Lung (tissue), 12 donors: Measurements from ENCODE around the gene DHCR7. TPM values are rescaled to one million over a fixed set of nuclear protein-coding genes. Genes with fewer than 3 reads are reported as not detected.

Source experiments
- ATAC-seq: fragments of 200-7000 bp; cut with Tn5 transposase; one replicate; pipeline ENCODE4 v1.9.1; 2020; ENCODE audit warnings: moderate number of reproducible peaks; ENCODE audit not compliant: insufficient read depth, low FRiP score
- DNase-seq, 3 donors: peaks; one replicate each; pipeline ENCODE4 v3.0.0-alpha.2; 2013 to 2017
- H3K27ac ChIP-seq, 2 donors: one replicate each; pipeline ENCODE4 v1.5.1; 2013; ENCODE audit warnings: mild to moderate bottlenecking in 2 of 2, moderate library complexity in 2 of 2, control low read depth in 1 of 2, inconsistent platforms in 1 of 2, low read depth in 1 of 2, low read length in 1 of 2
- H3K27me3 ChIP-seq, 3 donors: one replicate each; pipeline ENCODE4 v1.5.1; 2013; ENCODE audit warnings: low read length in 2 of 3; ENCODE audit not compliant: control insufficient read depth in 3 of 3, insufficient read depth in 3 of 3
- H3K36me3 ChIP-seq, 4 donors: one replicate each; pipeline ENCODE4 v1.5.1; 2013; ENCODE audit warnings: low read length in 4 of 4, mild to moderate bottlenecking in 1 of 4, moderate library complexity in 1 of 4; ENCODE audit not compliant: control insufficient read depth in 4 of 4, insufficient read depth in 4 of 4
- H3K4me1 ChIP-seq, 5 donors: one replicate each; pipeline ENCODE4 v1.5.1; 2013; ENCODE audit warnings: low read length in 5 of 5, mild to moderate bottlenecking in 2 of 5, moderate library complexity in 1 of 5; ENCODE audit not compliant: control insufficient read depth in 5 of 5, insufficient read depth in 5 of 5
- H3K4me3 ChIP-seq: one replicate; pipeline ENCODE4 v1.5.1; 2013; ENCODE audit warnings: mild to moderate bottlenecking, control low read depth, moderate library complexity
- H3K9ac ChIP-seq, 2 donors: one replicate each; pipeline ENCODE4 v1.5.1; 2013; ENCODE audit warnings: low read length in 2 of 2, control low read depth in 1 of 2; ENCODE audit not compliant: insufficient read depth in 1 of 2
- H3K9me3 ChIP-seq, 4 donors: one replicate each; pipeline ENCODE4 v1.5.1; 2013; ENCODE audit warnings: low read length in 3 of 4, mild to moderate bottlenecking in 1 of 4, moderate library complexity in 1 of 4; ENCODE audit not compliant: control insufficient read depth in 4 of 4, insufficient read depth in 3 of 4
- WGBS, 2 donors: extraction: QIAGEN DNeasy Blood & Tissue Kit; methylation state at CpG; one replicate each; pipeline ENCODE4 v1.1.7; 2013; 5-methylcytosine and 5-hydroxymethylcytosine counted together
- polyA plus RNA-seq, 2 donors: library from polyadenylated mRNA; stranded (reverse); fragments of 200-250 nt; gene quantifications; one replicate each; pipeline ENCODE4 v1.2.1, GENCODE V29; 2013
- total RNA-seq, 2 donors: library from RNA; depleted of rRNA in 1 of 2; stranded (reverse); fragments of >200 nt in 1 of 2; gene quantifications; one replicate each; pipeline ENCODE4 v1.2.1, GENCODE V29; 2014 to 2021
- TF ChIP-seq, protein P1 (sequence below): IDR thresholded peaks from 2 replicates; pipeline ENCODE4 v1.5.1; 2012; ENCODE audit warnings: mild to moderate bottlenecking; ENCODE audit errors: control extremely low read depth, extremely low read depth
- donor health status: control.
- donor health status: control.
- donor health status: Bipolar disorder and iron deficiency.
- donor health status: healthy.
- donor health status: DM: yes; HTN: yes; CAD: no.

Gene DHCR7
- total and polyA plus RNA-seq, 4 donors, result 41.2 to 138 (median 68.1) TPM

DNA sequence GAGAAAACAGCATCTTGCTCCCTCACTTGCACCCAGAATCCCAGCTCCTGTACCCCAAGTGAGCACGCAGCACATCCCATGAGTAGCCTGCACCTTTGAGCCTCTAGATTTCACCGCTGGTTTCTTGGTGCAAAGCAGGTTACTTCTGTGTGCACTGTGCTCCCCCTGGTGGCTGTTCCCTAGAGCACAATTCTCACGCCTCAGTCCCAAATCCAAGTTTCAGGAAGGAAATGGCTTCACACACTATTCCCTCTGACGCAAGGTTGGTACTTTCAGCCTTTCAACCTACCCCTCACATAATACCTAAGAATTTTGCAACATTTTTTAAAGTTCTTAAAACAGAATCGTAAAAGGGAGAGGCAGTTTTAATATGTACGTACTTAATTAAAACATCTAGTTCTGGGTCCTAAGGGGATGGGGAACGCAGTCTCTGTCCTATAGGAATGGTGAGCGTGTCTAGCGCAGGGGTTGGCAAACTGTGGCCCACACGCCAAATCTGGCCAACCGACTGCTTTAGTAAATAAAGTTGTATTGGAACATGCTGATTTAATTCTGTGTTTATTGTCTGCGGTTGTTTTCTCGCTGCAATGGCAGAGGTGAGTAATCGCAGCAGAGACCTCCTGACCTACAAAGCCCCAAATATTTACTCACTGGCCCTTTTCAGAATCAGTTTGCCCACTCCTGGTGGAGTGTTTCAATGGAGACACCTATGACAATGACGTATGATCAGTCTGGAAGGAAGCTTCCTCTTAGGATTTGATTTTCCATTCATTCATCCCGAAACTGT lies 27.5 kb downstream of the DHCR7 start:
- no peaks in the 10 kb centered on the region for H3K9me3 ChIP-seq
- H3K4me3 ChIP-seq, result no peak overlapping the region
- H3K27me3 ChIP-seq, result no peaks in the 10 kb centered on the region
- H3K36me3 ChIP-seq, result no peaks in the 10 kb centered on the region
- DNase-seq, result peak; percentile 34 to 56 (median 41)
- TF ChIP-seq, protein P1, sequence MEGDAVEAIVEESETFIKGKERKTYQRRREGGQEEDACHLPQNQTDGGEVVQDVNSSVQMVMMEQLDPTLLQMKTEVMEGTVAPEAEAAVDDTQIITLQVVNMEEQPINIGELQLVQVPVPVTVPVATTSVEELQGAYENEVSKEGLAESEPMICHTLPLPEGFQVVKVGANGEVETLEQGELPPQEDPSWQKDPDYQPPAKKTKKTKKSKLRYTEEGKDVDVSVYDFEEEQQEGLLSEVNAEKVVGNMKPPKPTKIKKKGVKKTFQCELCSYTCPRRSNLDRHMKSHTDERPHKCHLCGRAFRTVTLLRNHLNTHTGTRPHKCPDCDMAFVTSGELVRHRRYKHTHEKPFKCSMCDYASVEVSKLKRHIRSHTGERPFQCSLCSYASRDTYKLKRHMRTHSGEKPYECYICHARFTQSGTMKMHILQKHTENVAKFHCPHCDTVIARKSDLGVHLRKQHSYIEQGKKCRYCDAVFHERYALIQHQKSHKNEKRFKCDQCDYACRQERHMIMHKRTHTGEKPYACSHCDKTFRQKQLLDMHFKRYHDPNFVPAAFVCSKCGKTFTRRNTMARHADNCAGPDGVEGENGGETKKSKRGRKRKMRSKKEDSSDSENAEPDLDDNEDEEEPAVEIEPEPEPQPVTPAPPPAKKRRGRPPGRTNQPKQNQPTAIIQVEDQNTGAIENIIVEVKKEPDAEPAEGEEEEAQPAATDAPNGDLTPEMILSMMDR, result peak; percentile 47
- H3K9ac ChIP-seq, result no peak overlapping the region
- H3K27ac ChIP-seq, result no peak overlapping the region
- H3K4me1 ChIP-seq, result peaks cover 0 to 1% (median 0%) of the 10 kb centered on the region in 5 donors
- ATAC-seq, result no peak
- 61% methylated on average over 16 of the region's 16 CpGs for WGBS, 2 donors

DNA sequence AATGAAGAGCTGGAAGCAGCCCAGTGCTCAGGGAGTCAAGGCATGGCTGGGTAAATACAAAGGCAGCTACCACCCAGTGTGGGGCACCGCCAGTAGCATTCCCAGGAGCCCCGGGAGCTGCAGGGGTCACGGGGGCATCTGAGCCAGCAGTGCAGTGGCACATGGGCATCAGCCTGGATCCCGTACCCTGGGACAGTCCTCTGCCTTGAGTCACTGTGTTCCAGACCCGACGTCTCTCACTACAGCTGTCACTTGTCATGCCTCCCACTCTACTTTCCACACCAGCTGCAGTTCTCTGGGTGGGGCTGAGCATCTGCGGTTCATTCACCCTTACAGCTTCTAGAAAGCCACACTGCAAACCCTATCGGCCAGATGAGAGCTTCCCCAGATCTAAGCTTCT lies 29.6 kb downstream of the DHCR7 start:
- no peaks in the 10 kb centered on the region for H3K9me3 ChIP-seq
- no peaks in the 10 kb centered on the region for H3K27me3 ChIP-seq
- no peaks in the 10 kb centered on the region for H3K36me3 ChIP-seq
- no peak overlapping the region for H3K27ac ChIP-seq
- peaks cover 0 to 1% (median 0%) of the 10 kb centered on the region in 5 donors for H3K4me1 ChIP-seq
- 76 to 88% methylated on average over 8 of the region's 8 CpGs for WGBS, 2 donors
- DNase-seq, result no peak
- H3K9ac ChIP-seq, result no peak overlapping the region
- no peak overlapping the region for H3K4me3 ChIP-seq
- ATAC-seq, result no peak
- TF ChIP-seq, protein P1, result no peak

DNA sequence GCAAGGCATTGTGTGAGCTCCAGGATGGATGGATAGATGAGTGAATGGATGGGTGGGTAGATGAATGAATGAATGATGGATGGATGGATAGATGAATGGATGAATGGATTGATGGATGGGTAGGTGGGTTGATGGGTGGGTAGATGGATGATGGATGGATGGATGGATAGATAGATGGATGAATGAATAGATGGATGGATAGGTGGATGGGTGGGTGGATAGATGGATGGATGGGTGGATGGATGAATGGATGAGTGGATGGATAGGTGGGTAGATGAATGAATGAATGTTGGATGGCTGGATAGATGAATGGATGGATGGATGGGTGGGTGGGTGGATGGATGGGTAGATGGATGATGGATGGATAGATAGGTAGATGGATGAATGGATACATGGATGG lies 33.5 kb downstream of the DHCR7 start:
- H3K9ac ChIP-seq, result no peak overlapping the region
- no peaks in the 10 kb centered on the region for H3K4me1 ChIP-seq
- DNase-seq (no peak), ATAC-seq (no peak)
- TF ChIP-seq, protein P1, result no peak
- H3K4me3 ChIP-seq, result no peak overlapping the region
- no peaks in the 10 kb centered on the region for H3K36me3 ChIP-seq
- no peaks in the 10 kb centered on the region for H3K27me3 ChIP-seq
- no peak overlapping the region for H3K27ac ChIP-seq
- H3K9me3 ChIP-seq, result no peaks in the 10 kb centered on the region
